GM03348 (cell line): ENCODE measurements around the gene ANTKMT.
"Not testable (repeated sequence)": the region's sequence is repeated elsewhere in the genome, so short reads cannot be mapped to it uniquely, and the experiment has no call there.

Experiments
- DNase-seq: peaks from one replicate; pipeline ENCODE4 v3.0.0; 2012; ENCODE audit warnings: low spot score

Gene ANTKMT

GRCh38 chr16:681746-682427 is 39.1 kb upstream of the ANTKMT start:
- DNase-seq: no peak

GRCh38 chr16:682493-683395 is 38.2 kb upstream of the ANTKMT start:
- no peak for DNase-seq

GRCh38 chr16:683396-684070 is 37.4 kb upstream of the ANTKMT start:
- no peak for DNase-seq

- DNase-seq: peak; percentile 98
Observed at GRCh38 chr16:684071-684794, 36.7 kb upstream of the ANTKMT start, which contains the start of gene JMJD8. JMJD8 (minus strand) TSS chr16:684334; CDS start chr16:684319, 15 bp downstream.

- no peak for DNase-seq
Observed at GRCh38 chr16:684961-685696, 35.8 kb upstream of the ANTKMT start.

DNA sequence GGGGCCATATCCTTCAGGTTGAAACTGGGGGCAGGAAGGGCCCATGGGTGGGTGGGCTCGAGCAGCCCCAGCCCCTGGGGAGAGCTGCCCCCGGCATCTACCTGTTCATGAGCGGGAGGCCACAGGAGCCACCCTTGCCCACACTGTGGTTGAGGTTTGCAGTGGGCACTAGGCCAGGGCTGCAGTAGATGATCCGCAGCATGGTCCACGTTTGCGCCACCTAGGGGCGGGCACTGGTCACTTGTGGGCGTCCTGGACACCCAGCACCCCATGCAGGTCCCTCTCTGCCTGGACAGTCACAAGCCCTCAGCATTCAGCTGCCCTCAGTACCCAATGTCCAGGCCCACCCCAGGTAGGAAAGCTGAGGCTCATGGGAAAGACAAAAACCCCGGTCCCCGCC is 35.0 kb upstream of the ANTKMT start:
- DNase-seq: peak; percentile 53

GRCh38 chr16:686459-687260 is 34.3 kb upstream of the ANTKMT start:
- no peak for DNase-seq

DNA sequence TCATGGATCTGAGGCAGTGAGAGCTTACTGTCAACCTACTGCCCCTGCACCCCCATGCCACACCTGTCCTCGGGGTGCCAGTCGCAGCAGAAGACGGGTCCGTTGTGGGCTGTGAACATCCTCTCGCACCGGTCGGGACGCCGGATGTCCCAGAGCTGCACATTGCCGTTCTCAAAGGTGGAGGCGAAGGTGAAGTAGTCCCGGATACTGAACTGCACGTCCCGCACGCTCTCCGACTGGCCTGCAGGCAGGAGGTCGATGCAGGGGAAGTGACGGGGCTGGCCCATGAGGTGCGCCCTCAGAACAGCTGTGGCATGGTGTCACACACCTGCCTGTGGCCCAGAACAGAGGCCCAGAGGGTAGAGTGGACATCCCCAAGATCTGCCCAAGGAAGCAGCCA is 33.4 kb upstream of the ANTKMT start:
- DNase-seq: no peak

DNA sequence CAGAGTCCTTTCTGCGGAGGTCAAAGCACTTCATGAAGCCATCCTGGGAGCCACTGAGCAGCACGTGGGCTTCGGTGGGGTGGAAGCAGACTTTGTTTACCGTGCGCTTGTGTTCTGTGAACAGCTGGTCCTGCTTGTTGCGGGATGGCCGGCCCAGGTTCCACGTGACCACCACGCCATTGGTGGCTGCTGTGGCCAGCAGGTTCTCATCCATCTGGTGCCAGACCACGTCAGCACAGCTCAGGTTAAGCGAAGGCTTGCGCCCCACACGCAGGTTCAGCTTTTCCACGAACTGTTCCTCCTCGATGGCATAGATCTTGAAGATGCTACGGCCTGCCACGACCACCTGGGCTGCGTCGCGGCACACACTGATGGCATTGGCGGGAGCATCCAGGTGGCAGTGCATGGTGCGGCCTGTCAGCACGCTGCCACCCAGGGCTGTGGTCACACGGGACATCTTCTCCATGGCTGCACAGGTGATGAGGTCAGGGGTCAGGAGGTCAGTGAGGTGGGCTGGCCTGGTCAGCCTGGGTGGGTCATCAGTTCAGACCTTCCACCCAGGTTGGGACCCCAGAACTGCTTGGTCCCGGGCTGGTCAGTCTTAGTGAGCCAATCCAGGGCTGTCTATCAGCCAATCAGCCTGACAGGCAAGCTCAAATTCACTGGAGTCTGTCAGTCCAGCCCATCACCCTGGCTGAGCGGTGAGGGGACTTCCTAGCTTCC is 31.6 kb upstream of the ANTKMT start:
- no peak for DNase-seq

DNA sequence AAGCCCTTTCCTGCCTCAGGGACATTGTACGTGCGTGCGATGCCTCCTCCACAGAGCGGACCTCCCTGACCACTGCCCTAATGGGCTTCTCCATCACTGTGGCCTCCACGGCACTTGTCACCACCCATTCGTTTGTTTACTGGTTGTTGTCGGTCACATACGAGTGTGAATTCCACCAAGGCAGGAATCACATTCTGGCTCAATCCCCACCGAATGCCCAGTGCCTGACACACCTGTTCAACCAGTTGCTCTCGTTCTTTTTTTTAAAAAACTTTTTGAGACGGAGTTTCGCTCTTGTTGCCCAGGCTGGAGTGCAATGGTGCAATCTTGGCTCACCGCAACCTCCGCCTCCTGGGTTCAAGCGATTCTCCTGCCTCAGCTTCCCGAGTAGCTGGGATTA is 29.7 kb upstream of the ANTKMT start:
- DNase-seq: not testable (repeated sequence)

- no peak for DNase-seq
Observed at GRCh38 chr16:692356-693108, 28.4 kb upstream of the ANTKMT start.

DNA sequence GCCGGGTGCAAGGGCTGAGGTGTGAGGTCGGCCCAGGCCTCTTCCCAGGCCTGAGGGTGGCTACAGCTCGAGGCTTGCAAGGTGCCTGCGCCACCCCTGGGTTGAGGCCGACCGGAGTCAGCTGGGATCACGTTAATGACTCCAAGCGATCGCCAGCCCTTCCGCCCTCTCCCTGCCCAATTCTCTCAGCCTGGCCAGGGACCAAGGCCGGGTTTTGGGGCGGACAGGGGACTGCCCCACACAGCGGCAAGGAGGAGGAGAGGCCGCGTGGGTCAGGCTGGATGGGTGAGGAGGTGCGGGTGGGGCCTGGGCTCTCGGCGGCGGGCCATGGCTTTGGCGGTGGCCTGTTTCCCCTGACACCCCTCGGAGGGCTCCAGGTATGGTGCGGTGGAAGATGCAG is 27.6 kb upstream of the ANTKMT start:
- DNase-seq: no peak

GRCh38 chr16:693766-694165 is 27.2 kb upstream of the ANTKMT start:
- no peak for DNase-seq

DNA sequence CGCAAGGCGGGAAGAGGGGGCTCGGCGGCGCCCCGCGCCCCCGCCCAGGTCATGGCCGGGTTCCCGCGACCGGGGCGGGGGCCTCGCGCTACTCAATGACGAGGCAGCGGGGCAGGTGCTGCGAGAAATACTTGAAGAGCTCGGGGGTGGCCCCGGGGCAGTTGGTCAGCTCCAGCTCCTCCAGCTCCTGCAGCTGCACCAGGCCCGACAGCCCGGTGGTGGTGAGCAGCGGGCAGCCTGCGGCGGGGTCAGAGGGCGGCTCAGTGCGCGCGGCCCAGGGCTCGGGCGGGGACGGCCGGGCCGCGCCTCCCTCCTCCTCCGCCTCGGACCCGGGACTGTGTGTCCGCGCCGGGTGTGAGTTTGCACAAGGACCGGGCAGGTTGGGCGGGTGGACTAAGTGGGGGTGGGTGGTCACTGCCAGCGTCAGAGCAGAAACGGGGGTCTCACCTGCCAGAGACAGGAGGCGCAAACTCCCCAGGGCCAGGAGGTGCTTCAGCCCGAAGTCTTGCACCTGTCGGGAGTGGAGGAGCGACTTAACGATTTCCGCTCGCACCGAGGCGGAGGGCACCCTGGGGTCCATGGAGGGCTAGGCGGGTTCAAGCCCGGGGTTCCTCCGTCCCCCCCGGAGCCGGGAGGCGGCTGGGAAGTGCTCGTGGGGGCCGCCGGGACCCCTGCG is 26.6 kb upstream of the ANTKMT start:
- no peak for DNase-seq

- no peak for DNase-seq
Observed at GRCh38 chr16:694863-695354, 26.0 kb upstream of the ANTKMT start.

- no peak for DNase-seq
Observed at GRCh38 chr16:695355-696089, 25.4 kb upstream of the ANTKMT start.

DNA sequence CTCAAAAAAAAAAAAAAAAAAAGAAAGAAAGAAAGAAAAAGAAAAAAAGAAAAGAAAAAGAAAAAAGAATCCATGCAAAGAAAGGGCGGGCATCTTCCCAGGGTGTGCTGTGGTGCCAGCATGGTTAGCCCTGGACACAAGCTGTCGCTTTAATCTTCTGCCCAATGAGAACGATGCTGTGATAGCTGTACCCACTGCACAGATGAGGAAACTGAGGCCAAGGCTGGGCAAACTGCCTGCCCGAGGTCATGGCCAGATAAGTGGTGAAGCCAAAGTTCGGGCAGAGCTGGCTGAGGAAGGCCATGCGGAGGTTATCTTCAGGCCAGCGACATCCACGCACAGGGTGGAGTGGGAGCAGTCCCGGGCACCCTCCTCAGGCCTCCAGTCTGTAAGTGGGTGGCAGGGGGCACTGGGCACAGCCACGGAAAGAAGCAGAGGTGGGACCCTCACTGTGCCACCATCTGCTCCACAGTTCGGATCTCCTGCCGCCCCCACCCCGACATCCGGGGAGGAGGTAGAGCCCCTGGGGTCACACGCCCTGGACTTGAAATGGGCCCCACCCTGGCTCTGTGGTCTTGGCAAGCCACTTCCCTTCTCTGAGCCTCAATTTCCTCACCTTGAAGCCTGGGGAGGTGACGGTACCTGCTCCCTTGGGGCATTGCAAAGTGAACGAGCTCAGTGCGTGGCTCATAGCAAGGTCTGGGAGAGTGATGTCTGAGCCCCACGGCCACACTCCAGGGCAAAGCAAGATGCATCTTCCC is 21.9 kb upstream of the ANTKMT start:
- no peak for DNase-seq
